Measurements from ENCODE around the gene CD19.

- TF ChIP-seq, protein P1, sequence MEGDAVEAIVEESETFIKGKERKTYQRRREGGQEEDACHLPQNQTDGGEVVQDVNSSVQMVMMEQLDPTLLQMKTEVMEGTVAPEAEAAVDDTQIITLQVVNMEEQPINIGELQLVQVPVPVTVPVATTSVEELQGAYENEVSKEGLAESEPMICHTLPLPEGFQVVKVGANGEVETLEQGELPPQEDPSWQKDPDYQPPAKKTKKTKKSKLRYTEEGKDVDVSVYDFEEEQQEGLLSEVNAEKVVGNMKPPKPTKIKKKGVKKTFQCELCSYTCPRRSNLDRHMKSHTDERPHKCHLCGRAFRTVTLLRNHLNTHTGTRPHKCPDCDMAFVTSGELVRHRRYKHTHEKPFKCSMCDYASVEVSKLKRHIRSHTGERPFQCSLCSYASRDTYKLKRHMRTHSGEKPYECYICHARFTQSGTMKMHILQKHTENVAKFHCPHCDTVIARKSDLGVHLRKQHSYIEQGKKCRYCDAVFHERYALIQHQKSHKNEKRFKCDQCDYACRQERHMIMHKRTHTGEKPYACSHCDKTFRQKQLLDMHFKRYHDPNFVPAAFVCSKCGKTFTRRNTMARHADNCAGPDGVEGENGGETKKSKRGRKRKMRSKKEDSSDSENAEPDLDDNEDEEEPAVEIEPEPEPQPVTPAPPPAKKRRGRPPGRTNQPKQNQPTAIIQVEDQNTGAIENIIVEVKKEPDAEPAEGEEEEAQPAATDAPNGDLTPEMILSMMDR (conservative IDR thresholded peaks at IDR 0.05 in 1 of 2, IDR thresholded peaks at IDR 0.05 in 1 of 2; ENCODE audit: low read depth in 1 of 2, low read length in 2 of 2) = no peak
- TF ChIP-seq EZH2 (IDR thresholded peaks at IDR 0.05; ENCODE audit: low read length, missing control alignments) = no peak
Observed at GRCh38 chr16:28902909-28903308, 28.9 kb upstream of the CD19 start.
